Spleen (tissue), 11 donors: ENCODE measurements around the gene MUC20. TPM values are rescaled to one million over a fixed set of nuclear protein-coding genes. Genes with fewer than 3 reads are reported as not detected.

Experiments
- DNase-seq: peaks from one replicate; pipeline ENCODE4 v3.0.0-alpha.2; 2020
- H3K27ac ChIP-seq, 8 donors: fragments of 200-600 bp; sonication (generic) in 7 of 8; 1 replicate in 4 of 8; 2 replicates in 4 of 8; pipeline versions ENCODE4 v1.5.0 to v1.8.0; 2016 to 2021; ENCODE audit warnings: inconsistent platforms in 4 of 8, mild to moderate bottlenecking in 4 of 8, moderate library complexity in 1 of 8
- H3K27me3 ChIP-seq, 7 donors: fragments of 200-600 bp; sonication (generic) in 6 of 7; replicated peaks in 1 of 7; 1 replicate in 4 of 7; 2 replicates in 3 of 7; pipeline versions ENCODE4 v1.5.0 to v1.8.0; 2016 to 2021; ENCODE audit warnings: inconsistent platforms in 3 of 7, mild to moderate bottlenecking in 1 of 7
- H3K36me3 ChIP-seq, 6 donors: fragments of 200-600 bp; sonication (generic) in 5 of 6; 1 replicate in 4 of 6; 2 replicates in 2 of 6; pipeline versions ENCODE4 v1.5.0 to v1.8.0; 2016 to 2021; ENCODE audit warnings: inconsistent platforms in 2 of 6
- H3K4me1 ChIP-seq, 6 donors: fragments of 200-600 bp; sonication (generic) in 5 of 6; 1 replicate in 3 of 6; 2 replicates in 3 of 6; pipeline versions ENCODE4 v1.5.0 to v1.8.0; 2016 to 2021; ENCODE audit warnings: inconsistent platforms in 3 of 6
- H3K4me3 ChIP-seq, 8 donors: fragments of 200-600 bp; sonication (generic) in 7 of 8; 1 replicate in 4 of 8; 2 replicates in 4 of 8; pipeline versions ENCODE4 v1.5.0 to v1.8.0; 2016 to 2021; ENCODE audit warnings: inconsistent platforms in 4 of 8, mild to moderate bottlenecking in 4 of 8, moderate library complexity in 2 of 8
- H3K9me3 ChIP-seq, 8 donors: fragments of 200-600 bp; sonication (generic) in 7 of 8; 1 replicate in 4 of 8; 2 replicates in 4 of 8; pipeline versions ENCODE4 v1.5.0 to v1.8.0; 2016 to 2021; ENCODE audit warnings: inconsistent platforms in 4 of 8
- POLR2A ChIP-seq, 3 donors: fragments of 450-650 bp; IDR thresholded peaks; one replicate each; pipeline ENCODE4 v1.5.1; 2017; ENCODE audit warnings: antibody characterized with exemption in 3 of 3, mild to moderate bottlenecking in 1 of 3
- POLR2AphosphoS5 ChIP-seq, 3 donors: sonication (generic); formaldehyde crosslinking; IDR thresholded peaks; one replicate each; pipeline ENCODE4 v1.5.1; 2017; ENCODE audit warnings: antibody characterized with exemption in 3 of 3
- WGBS, 5 donors: extraction: QIAGEN DNeasy Blood & Tissue Kit in 3 of 5; methylation state at CpG; one replicate each; pipeline versions ENCODE4 v1.1.5 to v1.1.7; 2013 to 2018; 5-methylcytosine and 5-hydroxymethylcytosine counted together
- intact Hi-C: fragments of 100-400 bp; cut with DNase I; formaldehyde crosslinking; loops from one replicate; pipeline ENCODE4 v1.15.0; 2023; ENCODE audit warnings: low total_unique reads
- polyA plus RNA-seq, 3 donors: library from polyadenylated mRNA; stranded (reverse); fragments of 200-250 nt; gene quantifications; one replicate each; pipeline ENCODE4 v1.2.1, GENCODE V29; 2013
- total RNA-seq, 7 donors: library from RNA; depleted of rRNA in 3 of 7; stranded (reverse); fragments of >200 nt in 3 of 7; fragmentation: NEBNext Ultra II Directional in 4 of 7; extraction: Animal tissue kit (Norgen Biotek cat#: 25700) in 4 of 7; gene quantifications; one replicate each; pipeline versions ENCODE4 v1.1.0 to v1.2.1, GENCODE V29; 2016 to 2021
- TF ChIP-seq, protein P1 (sequence below), 11 experiments: fragments of 200-600 bp in 7 of 11; fragments of 450-650 bp in 4 of 11; sonication (generic) in 4 of 11; IDR thresholded peaks in 8 of 11; conservative IDR thresholded peaks in 3 of 11; 1 replicate in 7 of 11; 2 replicates in 4 of 11; pipeline versions ENCODE4 v1.4.0 to v1.8.0; 2016 to 2021; ENCODE audit warnings: antibody characterized with exemption in 11 of 11, inconsistent platforms in 4 of 11, mild to moderate bottlenecking in 1 of 11
- donor health status: healthy with polysubstance abuse.
- donor health status: DM: no; HTN: no; CAD: no; lungs with moderate emphysema.
- donor health status: DM: no; HTN: no; CAD: no.
- donor health status: Bipolar disorder and iron deficiency.
- donor health status: healthy.
- donor health status: DM: no; HTN: no; CAD: no.
- donor health status: DM: yes; HTN: yes; CAD: no.

Gene MUC20
- total and polyA plus RNA-seq, 10 donors = 0.38 to 13.6 (median 3.2) TPM

GRCh38 chr3:195763076-195763830 lies 42.5 kb downstream of the MUC20 start:
- no peak for TF ChIP-seq POLR2AphosphoS5 (IDR thresholded peaks at IDR 0.05)
- TF ChIP-seq, protein P1, sequence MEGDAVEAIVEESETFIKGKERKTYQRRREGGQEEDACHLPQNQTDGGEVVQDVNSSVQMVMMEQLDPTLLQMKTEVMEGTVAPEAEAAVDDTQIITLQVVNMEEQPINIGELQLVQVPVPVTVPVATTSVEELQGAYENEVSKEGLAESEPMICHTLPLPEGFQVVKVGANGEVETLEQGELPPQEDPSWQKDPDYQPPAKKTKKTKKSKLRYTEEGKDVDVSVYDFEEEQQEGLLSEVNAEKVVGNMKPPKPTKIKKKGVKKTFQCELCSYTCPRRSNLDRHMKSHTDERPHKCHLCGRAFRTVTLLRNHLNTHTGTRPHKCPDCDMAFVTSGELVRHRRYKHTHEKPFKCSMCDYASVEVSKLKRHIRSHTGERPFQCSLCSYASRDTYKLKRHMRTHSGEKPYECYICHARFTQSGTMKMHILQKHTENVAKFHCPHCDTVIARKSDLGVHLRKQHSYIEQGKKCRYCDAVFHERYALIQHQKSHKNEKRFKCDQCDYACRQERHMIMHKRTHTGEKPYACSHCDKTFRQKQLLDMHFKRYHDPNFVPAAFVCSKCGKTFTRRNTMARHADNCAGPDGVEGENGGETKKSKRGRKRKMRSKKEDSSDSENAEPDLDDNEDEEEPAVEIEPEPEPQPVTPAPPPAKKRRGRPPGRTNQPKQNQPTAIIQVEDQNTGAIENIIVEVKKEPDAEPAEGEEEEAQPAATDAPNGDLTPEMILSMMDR (IDR thresholded peaks at IDR 0.05 in 8 of 11, conservative IDR thresholded peaks at IDR 0.05 in 3 of 11) = no peak
- TF ChIP-seq POLR2A (IDR thresholded peaks at IDR 0.05) = no peak
- intact Hi-C loops = no loop called here
- peak; percentile 23 for DNase-seq
- peaks cover 0 to 64% (median 23%) of the 10 kb centered on the region in 7 donors for H3K27me3 ChIP-seq
- peaks cover 0 to 15% (median 7%) of the 10 kb centered on the region in 6 donors for H3K4me1 ChIP-seq
- 80 to 87% (median 84%) methylated on average over 27 to 28 of the region's 28 CpGs for WGBS, 5 donors
- no peak overlapping the region for H3K27ac ChIP-seq
- no peaks in the 10 kb centered on the region for H3K9me3 ChIP-seq
- H3K4me3 ChIP-seq = no peak overlapping the region
- no peaks in the 10 kb centered on the region for H3K36me3 ChIP-seq

DNA sequence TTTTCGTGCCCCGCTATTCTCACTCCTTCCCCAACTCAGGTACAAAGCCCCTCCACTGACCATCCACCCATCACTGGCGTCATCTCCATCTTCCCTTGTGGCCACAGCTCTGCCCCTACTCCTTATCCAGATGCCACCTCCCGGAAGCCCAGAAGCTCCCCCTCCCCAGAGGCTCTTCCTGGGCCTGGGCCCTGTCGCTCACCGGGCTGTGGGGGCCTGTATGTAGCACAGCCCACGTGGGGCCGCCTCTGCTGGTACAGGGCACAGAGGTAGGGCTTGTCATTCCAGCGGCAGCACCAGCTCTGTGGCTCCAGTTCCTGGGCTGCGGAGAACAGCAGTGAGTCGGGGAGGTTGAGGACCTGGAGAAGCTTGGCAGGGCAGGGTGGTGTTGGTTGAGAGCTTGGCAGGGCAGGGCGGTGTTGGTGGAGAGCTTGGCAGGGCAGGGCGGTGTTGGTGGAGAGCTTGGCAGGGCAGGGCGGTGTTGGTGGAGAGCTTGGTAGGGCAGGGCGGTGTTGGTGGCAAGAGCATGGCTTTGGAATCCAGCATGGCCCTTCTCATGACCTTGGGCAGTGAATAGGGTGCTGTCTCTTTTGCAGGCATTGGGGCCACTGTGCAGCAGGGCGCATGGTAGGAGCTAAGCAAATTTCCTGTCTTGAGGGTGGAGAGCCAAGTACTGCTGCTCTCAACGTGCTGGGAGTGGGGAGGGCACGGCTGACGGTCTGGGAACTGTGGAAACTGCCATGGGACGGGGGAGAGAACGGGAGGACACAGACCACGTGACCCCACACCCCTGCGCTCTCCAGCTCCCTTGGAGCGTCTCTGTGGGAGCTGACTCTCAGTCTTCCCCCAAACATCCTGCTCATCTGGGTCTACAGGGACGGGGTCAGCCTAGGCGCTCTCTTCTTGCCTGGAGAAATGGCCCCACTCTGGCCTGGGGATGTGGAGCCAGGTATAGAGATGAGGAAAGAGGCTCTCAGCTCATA lies 43.4 kb downstream of the MUC20 start:
- intact Hi-C loops = no loop called here
- no peak overlapping the region for H3K4me3 ChIP-seq
- H3K27me3 ChIP-seq = peaks cover 0 to 57% (median 23%) of the 10 kb centered on the region in 7 donors
- peaks cover 0 to 15% (median 7%) of the 10 kb centered on the region in 6 donors for H3K4me1 ChIP-seq
- no peaks in the 10 kb centered on the region for H3K36me3 ChIP-seq
- peak; percentile 58 for DNase-seq
- WGBS, 5 donors = 79 to 87% (median 84%) methylated on average over 25 to 26 of the region's 26 CpGs
- TF ChIP-seq POLR2A (IDR thresholded peaks at IDR 0.05) = no peak
- TF ChIP-seq POLR2AphosphoS5 (IDR thresholded peaks at IDR 0.05) = no peak
- TF ChIP-seq, protein P1 (IDR thresholded peaks at IDR 0.05 in 8 of 11, conservative IDR thresholded peaks at IDR 0.05 in 3 of 11) = no peak
- H3K9me3 ChIP-seq = no peaks in the 10 kb centered on the region
- H3K27ac ChIP-seq = no peak overlapping the region

- Histone ChIP-seq H3K4me3 (no peak overlapping the region), H3K27ac (no peak overlapping the region), H3K36me3 (no peaks in the 10 kb centered on the region), H3K9me3 (no peaks in the 10 kb centered on the region), H3K27me3 (peaks cover 0 to 49% (median 23%) of the 10 kb centered on the region in 7 donors), H3K4me1 (peaks cover 0 to 15% (median 7%) of the 10 kb centered on the region in 6 donors)
- 88 to 94% (median 92%) methylated on average over 21 to 28 of the region's 28 CpGs for WGBS, 5 donors
- intact Hi-C loops = no loop called here
- peak; percentile 69 for DNase-seq
- TF ChIP-seq POLR2AphosphoS5 (IDR thresholded peaks at IDR 0.05) (no peak), POLR2A (IDR thresholded peaks at IDR 0.05) (no peak)
- TF ChIP-seq, protein P1 (IDR thresholded peaks at IDR 0.05 in 8 of 11, conservative IDR thresholded peaks at IDR 0.05 in 3 of 11) = no peak
Observed at GRCh38 chr3:195764961-195765706, 44.4 kb downstream of the MUC20 start.
